Calu3 (cell line): ENCODE measurements around the gene ORMDL2. TPM values are rescaled to one million over a fixed set of nuclear protein-coding genes. Genes with fewer than 3 reads are reported as not detected.

Experiments used
- Bru-seq: library from RNA; stranded (reverse); fragments of 400-500 nt; gene quantifications from one replicate; lab custom pipeline; 2021; lab: Mats Ljungman, UMichigan
- BruChase-seq, 2 experiments: library from RNA; stranded (reverse); fragments of 400-500 nt; gene quantifications; one replicate each; lab custom pipeline; 2021; lab: Mats Ljungman, UMichigan
- BruUV-seq: library from RNA; stranded (reverse); fragments of 400-500 nt; replicated peaks from 2 replicates; lab custom pipeline; 2021; lab: Mats Ljungman, UMichigan
- CTCF ChIA-PET: fragments of 300-600 bp; sonication (Branson Sonifier 250); formaldehyde crosslinking; loops from one replicate; lab custom pipeline; 2022; ENCODE audit warnings: antibody characterized with exemption; lab: Charles Lee
- DNase-seq: peaks from one replicate; pipeline ENCODE4 v3.0.0; 2022
- H3K27ac Mint-ChIP-seq: one replicate; pipeline ENCODE4 v1.8.0; 2022; ENCODE audit warnings: mixed read lengths; ENCODE audit not compliant: unreplicated experiment
- H3K27me3 Mint-ChIP-seq: one replicate; pipeline ENCODE4 v1.8.0; 2022; ENCODE audit warnings: mixed read lengths; ENCODE audit not compliant: unreplicated experiment
- H3K36me3 Mint-ChIP-seq: one replicate; pipeline ENCODE4 v1.8.0; 2022; ENCODE audit warnings: mild to moderate bottlenecking, moderate library complexity, mixed read lengths; ENCODE audit not compliant: insufficient read depth, unreplicated experiment
- H3K4me1 Mint-ChIP-seq: one replicate; pipeline ENCODE4 v1.8.0; 2022; ENCODE audit warnings: mild to moderate bottlenecking, low read depth, mixed read lengths; ENCODE audit not compliant: unreplicated experiment
- H3K4me3 Mint-ChIP-seq: one replicate; pipeline ENCODE4 v1.8.0; 2022; ENCODE audit warnings: mild to moderate bottlenecking, low read depth, moderate library complexity, mixed read lengths; ENCODE audit not compliant: unreplicated experiment
- H3K9me3 Mint-ChIP-seq: one replicate; pipeline ENCODE4 v1.8.0; 2022; ENCODE audit warnings: low read depth, mixed read lengths; ENCODE audit not compliant: unreplicated experiment
- intact Hi-C: fragments of 100-400 bp; cut with micrococcal nuclease; formaldehyde crosslinking; loops from one replicate; pipeline ENCODE4 v1.10.0; 2022; ENCODE audit not compliant: unreplicated experiment
- long read RNA-seq: library from polyadenylated mRNA; stranded (forward); transcript quantifications from one replicate; pipeline ENCODE4 v2.0.0, GENCODE V29; 2022
- total RNA-seq: library from RNA; stranded (reverse); gene quantifications from 2 replicates; pipeline ENCODE4 v1.2.3, GENCODE V29; 2022
- TF ChIP-seq, protein P1 (sequence below): fragments of 200-600 bp; IDR thresholded peaks from one replicate; pipeline ENCODE4 v1.8.0; 2022; ENCODE audit warnings: antibody characterized with exemption; ENCODE audit not compliant: unreplicated experiment

The ORMDL2 gene, protein sequence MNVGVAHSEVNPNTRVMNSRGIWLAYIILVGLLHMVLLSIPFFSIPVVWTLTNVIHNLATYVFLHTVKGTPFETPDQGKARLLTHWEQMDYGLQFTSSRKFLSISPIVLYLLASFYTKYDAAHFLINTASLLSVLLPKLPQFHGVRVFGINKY
- total RNA-seq = 93.6 and 95.4 TPM in 2 replicates
- Bru-seq, nascent RNA = percentile 86 among the genes with signal in this experiment
- BruChase-seq, experiment 1, labeled RNA remaining after a 6-hour chase = percentile 93 among the genes with signal in this experiment
- percentile 87 among the genes with signal in this experiment for BruChase-seq, experiment 2, labeled RNA remaining after a 2-hour chase
- long read RNA-seq, transcript ORMDL2-201 (4 exons, 2,141 nt) = major isoform, 134 of 149 reads
- long read RNA-seq, partial matches to known transcripts = 2 of 149 reads
- long read RNA-seq, other reads (novel, unspliced or antisense) = 8 of 149 reads

DNA sequence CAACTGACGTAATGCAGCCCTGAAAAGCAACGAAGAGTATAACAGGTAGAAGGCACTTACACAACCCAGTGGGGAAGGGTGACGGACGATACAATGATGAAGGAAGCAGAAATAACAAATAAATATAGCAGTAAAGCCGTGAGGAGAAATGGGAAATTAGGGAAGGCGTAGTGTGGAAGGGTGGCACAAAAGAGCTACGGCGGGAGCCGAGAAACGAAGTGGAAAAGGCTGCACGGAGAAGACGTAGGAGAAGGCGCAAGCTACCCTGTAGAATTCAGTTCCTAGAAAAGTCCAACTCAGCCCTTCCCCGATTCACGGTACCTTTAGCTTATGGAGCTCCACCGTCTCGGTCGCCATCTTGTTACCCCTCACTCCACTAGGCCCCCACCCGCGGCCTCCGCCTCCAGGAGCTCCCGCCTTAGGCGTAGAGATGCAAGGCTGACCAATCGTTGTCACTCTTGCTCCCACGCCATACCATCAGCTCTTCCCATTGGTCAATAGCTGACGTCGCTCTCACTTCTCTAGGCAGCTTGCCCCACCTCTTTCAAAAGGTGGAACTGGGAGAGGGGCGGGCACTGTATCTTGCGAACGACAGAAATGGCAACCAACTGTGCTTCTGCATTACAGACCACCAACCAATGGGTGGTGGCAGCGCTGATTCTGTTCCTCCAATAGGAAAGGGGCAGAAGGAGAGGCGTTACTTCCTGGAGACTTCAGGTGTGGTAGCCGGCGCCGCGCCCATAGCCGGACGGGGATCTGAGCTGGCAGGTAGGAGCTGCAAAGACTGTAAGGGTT, at the start of gene ORMDL2, which contains the start of gene SARNP:
ORMDL2 (plus strand) TSS at position 697 of the 795 bp plus-strand sequence. CDS start 959 bp downstream, outside the sequence.
SARNP (minus strand) TSS at position 380 of the 795 bp plus-strand sequence; CDS start at position 357, 23 bp downstream.
- peak; percentile 97 for DNase-seq
- CTCF ChIA-PET = interaction anchor here (0.5 to 2.3 kb wide), 16 partner anchors 9 to 262 kb away, joined by 3 to 21 read pairs (median 4); partner anchors contain the start of genes DNAJC14, ERBB3 and RAB5B
- peaks cover 35% of the 10 kb centered on the region for H3K4me1 Mint-ChIP-seq
- H3K27ac Mint-ChIP-seq = no peak within 1 kb of the TSS
- no TSS peak for BruUV-seq
- no peaks in the 10 kb centered on the region for H3K27me3 Mint-ChIP-seq
- no peak within 1 kb of the TSS for H3K4me3 Mint-ChIP-seq
- intact Hi-C loops = loop anchor here (5.0 kb wide), 2 partner anchors 80 to 225 kb away; partner anchors contain the start of gene RPS26
- TF ChIP-seq, protein P1, sequence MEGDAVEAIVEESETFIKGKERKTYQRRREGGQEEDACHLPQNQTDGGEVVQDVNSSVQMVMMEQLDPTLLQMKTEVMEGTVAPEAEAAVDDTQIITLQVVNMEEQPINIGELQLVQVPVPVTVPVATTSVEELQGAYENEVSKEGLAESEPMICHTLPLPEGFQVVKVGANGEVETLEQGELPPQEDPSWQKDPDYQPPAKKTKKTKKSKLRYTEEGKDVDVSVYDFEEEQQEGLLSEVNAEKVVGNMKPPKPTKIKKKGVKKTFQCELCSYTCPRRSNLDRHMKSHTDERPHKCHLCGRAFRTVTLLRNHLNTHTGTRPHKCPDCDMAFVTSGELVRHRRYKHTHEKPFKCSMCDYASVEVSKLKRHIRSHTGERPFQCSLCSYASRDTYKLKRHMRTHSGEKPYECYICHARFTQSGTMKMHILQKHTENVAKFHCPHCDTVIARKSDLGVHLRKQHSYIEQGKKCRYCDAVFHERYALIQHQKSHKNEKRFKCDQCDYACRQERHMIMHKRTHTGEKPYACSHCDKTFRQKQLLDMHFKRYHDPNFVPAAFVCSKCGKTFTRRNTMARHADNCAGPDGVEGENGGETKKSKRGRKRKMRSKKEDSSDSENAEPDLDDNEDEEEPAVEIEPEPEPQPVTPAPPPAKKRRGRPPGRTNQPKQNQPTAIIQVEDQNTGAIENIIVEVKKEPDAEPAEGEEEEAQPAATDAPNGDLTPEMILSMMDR = no peak
- peaks cover 28% of the 10 kb centered on the region for H3K36me3 Mint-ChIP-seq
- H3K9me3 Mint-ChIP-seq = no peaks in the 10 kb centered on the region

DNA sequence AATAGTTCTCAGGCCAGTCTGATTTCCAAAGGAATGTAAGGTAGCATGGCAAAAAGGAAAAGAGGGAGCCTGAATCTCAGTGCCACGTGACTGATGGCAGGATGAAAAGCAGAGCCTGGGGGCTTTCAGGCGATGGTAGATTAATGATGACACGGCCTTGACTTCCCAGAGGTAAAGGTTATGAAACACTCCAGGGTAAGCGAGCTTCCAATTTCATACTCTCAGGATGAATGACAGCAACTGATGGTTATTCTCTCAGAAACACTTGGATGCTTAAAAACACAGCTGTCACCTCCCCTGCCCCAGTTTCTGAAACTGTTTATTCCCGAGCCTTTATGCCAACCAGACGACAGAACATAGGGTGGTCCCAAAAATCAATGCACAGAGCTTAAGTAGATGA, 46.1 kb upstream of the ORMDL2 start:
- TF ChIP-seq, protein P1 = no peak
- no peaks in the 10 kb centered on the region for H3K4me1 Mint-ChIP-seq
- no peaks in the 10 kb centered on the region for H3K9me3 Mint-ChIP-seq
- intact Hi-C loops = no loop called here
- no peak for DNase-seq
- CTCF ChIA-PET = no interaction called here
- no peak overlapping the region for H3K4me3 Mint-ChIP-seq
- H3K27ac Mint-ChIP-seq = no peak overlapping the region
- peaks cover 60% of the 10 kb centered on the region for H3K36me3 Mint-ChIP-seq
- no peaks in the 10 kb centered on the region for H3K27me3 Mint-ChIP-seq
- BruUV-seq = no TSS peak

DNA sequence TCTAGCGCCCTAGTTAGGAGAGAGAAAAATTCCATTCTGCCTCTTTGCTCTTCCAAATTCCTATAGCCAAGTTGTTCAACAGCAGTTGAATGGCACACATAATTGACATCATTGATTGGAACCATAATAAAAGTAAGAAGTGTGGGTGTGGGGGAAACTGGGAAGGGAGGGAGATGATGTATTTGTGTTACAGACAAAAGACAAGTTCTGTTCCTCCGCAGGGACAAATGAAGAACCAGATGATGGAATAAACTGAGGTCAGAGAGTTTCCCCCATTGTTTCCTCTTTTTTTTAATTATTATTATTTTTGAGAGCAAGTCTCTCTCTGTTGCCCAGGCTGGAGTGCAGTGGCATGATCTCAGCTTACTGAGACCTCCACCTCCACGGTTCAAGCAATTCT, 40.0 kb upstream of the ORMDL2 start:
- intact Hi-C loops = no loop called here
- CTCF ChIA-PET = no interaction called here
- BruUV-seq = no TSS peak
- Mint-ChIP-seq H3K36me3 (peaks cover 58% of the 10 kb centered on the region), H3K27ac (no peak overlapping the region), H3K27me3 (no peaks in the 10 kb centered on the region), H3K4me1 (no peaks in the 10 kb centered on the region), H3K4me3 (no peak overlapping the region), H3K9me3 (no peaks in the 10 kb centered on the region)
- DNase-seq = no peak
- TF ChIP-seq, protein P1 = no peak

DNA sequence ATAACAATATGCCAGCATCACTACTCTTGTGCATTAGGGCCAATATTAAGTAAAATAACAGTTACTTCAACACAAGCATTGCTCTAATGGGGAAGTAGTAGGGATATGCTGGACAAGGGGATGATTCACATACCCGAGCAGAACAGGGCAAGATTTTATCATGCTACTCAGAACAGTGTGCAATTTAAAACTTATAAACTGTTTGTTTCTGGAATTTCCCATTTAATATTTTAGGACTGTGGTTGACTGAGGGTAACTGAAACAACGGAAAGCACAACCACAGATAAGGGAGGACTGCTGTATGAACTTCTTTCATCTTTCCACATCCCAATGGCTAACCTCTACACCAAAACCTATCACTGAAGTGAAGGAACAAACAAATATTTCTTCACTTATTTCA, 37.2 kb upstream of the ORMDL2 start:
- TF ChIP-seq, protein P1 = no peak
- Mint-ChIP-seq H3K27ac (no peak overlapping the region), H3K27me3 (no peaks in the 10 kb centered on the region), H3K36me3 (peaks cover 52% of the 10 kb centered on the region), H3K9me3 (no peaks in the 10 kb centered on the region), H3K4me3 (no peak overlapping the region), H3K4me1 (no peaks in the 10 kb centered on the region)
- CTCF ChIA-PET = no interaction called here
- BruUV-seq = no TSS peak
- DNase-seq = no peak
- intact Hi-C loops = no loop called here
